Activated naive CD8-positive, alpha-beta T cell treated with anti-CD3 and anti-CD28 coated beads, Interleukin-2, amount 10 ng/mL, durations not matched to agents 7 days and 5 days (primary cell): ENCODE data around the gene DHRS4L2. TPM values are rescaled to one million over a fixed set of nuclear protein-coding genes. Genes with fewer than 3 reads are reported as not detected.
"Not testable (repeated sequence)": the region's sequence is repeated elsewhere in the genome, so short reads cannot be mapped to it uniquely, and the experiment has no call there.

Experiments used
- ATAC-seq: fragments of 150-1000 bp; cut with Tn5 transposase; one replicate; pipeline ENCODE4 v1.10.0; 2021; ENCODE audit warnings: low read depth, moderate library complexity
- POLR2A ChIA-PET: fragments of 350-600 bp; sonication (Branson Sonifier 250); formaldehyde crosslinking; loops from one replicate; lab custom pipeline; 2021; ENCODE audit warnings: antibody characterized with exemption; lab: Charles Lee
- DNase-seq: peaks from one replicate; pipeline ENCODE4 v3.0.0; 2021
- H3K27ac Mint-ChIP-seq: one replicate; pipeline ENCODE4 v1.8.0; 2022; ENCODE audit warnings: mild to moderate bottlenecking, mixed read lengths
- H3K27me3 Mint-ChIP-seq: one replicate; pipeline ENCODE4 v1.8.0; 2022; ENCODE audit warnings: mild to moderate bottlenecking, moderate library complexity, mixed read lengths
- H3K36me3 Mint-ChIP-seq: one replicate; pipeline ENCODE4 v1.8.0; 2021; ENCODE audit warnings: mild to moderate bottlenecking, mixed read lengths
- H3K4me1 Mint-ChIP-seq: one replicate; pipeline ENCODE4 v1.8.0; 2021; ENCODE audit warnings: mixed read lengths
- H3K4me3 Mint-ChIP-seq: one replicate; pipeline ENCODE4 v1.8.0; 2022; ENCODE audit warnings: mild to moderate bottlenecking, moderate library complexity, mixed read lengths
- H3K9me3 Mint-ChIP-seq: one replicate; pipeline ENCODE4 v1.8.0; 2021; ENCODE audit warnings: mixed read lengths
- total RNA-seq, 2 experiments: library from RNA; stranded (reverse); gene quantifications; one replicate each; pipeline ENCODE4 v1.2.3, GENCODE V29; 2021

DHRS4L2 gene
- total RNA-seq, 2 experiments from 2014 or later, result 17.7 to 20.9 TPM

DNA sequence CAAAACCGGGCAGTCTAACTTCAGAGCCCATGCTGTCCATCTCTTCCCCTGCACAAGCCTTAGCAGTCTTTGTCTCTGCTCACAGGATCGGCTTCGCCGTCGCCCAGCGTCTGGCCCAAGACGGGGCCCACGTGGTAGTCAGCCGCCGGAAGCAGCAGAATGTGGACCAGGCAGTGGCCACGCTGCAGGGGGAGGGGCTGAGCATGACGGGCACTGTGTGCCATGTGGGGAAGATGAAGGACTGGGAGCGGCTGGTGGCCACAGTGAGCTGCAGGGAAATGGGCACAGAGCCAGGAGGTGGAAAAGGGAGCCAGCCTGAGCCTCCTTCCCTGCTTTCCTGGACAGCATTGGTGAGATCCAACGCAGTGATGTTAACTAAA is 48.9 kb downstream of the DHRS4L2 start:
- ATAC-seq (no peak), DNase-seq (no peak)
- POLR2A ChIA-PET, result no interaction called here
- Mint-ChIP-seq H3K36me3 (peaks cover 2% of the 10 kb centered on the region), H3K27me3 (peaks cover 20% of the 10 kb centered on the region), H3K4me3 (no peak overlapping the region), H3K4me1 (peaks cover 15% of the 10 kb centered on the region), H3K9me3 (peaks cover 7% of the 10 kb centered on the region), H3K27ac (no peak overlapping the region)

DNA sequence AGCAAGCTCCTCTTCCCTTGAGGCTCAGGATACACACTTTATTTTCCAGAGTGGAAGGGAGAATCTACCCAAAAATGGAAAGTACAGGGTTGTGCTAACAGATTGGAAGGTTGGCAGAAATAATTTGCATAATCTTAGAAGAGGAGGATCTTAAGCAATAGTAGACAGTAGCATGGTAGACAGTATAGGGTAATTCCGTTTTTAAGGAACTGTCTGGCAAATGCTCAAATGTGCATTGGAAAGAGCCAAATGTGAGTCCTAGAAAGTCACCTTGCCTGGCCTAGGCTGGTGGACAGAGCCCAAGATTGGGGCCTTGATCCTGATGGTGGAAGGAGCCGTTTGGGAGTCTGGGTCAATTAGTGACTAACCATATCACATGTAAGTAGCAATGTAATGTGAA is 50.0 kb downstream of the DHRS4L2 start:
- POLR2A ChIA-PET, result no interaction called here
- no peak overlapping the region for H3K4me3 Mint-ChIP-seq
- H3K4me1 Mint-ChIP-seq, result peaks cover 15% of the 10 kb centered on the region
- peaks cover 7% of the 10 kb centered on the region for H3K9me3 Mint-ChIP-seq
- DNase-seq (no peak), ATAC-seq (no peak)
- no peak overlapping the region for H3K27ac Mint-ChIP-seq
- H3K36me3 Mint-ChIP-seq, result peaks cover 2% of the 10 kb centered on the region
- H3K27me3 Mint-ChIP-seq, result peaks cover 25% of the 10 kb centered on the region

DNA sequence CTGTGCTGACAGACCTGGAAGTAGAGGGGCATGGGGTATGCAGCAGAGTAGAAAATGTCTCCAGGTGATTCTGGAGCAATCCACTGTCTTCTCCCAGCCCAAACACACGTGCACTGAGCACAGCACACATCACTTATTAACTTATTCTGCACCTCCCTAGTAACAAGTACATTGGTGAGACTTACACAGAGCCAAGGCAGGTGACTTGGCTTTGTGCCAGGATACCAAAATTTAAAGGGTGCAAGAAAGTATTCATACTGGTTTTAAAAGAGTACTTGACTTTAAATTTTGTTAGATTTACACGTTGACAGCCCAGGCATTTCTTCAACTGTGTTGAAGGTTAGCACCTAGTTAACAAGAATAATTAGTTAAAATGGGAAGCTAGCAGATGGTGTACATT is 52.0 kb downstream of the DHRS4L2 start:
- Mint-ChIP-seq H3K27ac (no peak overlapping the region), H3K4me3 (no peak overlapping the region), H3K27me3 (peaks cover 26% of the 10 kb centered on the region), H3K36me3 (no peaks in the 10 kb centered on the region), H3K4me1 (peaks cover 24% of the 10 kb centered on the region), H3K9me3 (no peaks in the 10 kb centered on the region)
- no peak for DNase-seq
- no peak for ATAC-seq
- POLR2A ChIA-PET, result no interaction called here

DNA sequence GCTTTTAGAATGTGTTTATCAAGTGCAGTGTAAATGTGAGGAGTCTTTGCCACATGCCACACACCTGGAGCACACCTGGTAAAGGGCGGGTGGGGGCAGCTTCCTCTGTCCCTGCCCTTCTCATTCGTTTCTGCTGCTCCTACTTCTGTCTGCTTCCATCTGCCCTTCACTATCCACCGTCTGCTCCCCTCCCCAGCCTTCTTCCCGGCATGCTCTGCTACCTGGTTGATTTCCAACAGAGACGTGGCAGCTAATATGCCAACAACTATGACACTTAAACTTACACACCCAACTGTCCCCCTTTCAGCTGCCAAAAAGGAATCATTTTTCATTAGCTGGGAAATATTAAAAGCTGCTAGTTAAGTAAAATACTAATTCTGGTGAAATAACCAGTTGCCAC is 54.0 kb downstream of the DHRS4L2 start:
- Mint-ChIP-seq H3K4me1 (peaks cover 17% of the 10 kb centered on the region), H3K9me3 (no peaks in the 10 kb centered on the region), H3K27ac (no peak overlapping the region), H3K4me3 (no peak overlapping the region), H3K27me3 (peaks cover 29% of the 10 kb centered on the region), H3K36me3 (no peaks in the 10 kb centered on the region)
- ATAC-seq (no peak), DNase-seq (no peak)
- POLR2A ChIA-PET, result no interaction called here

DNA sequence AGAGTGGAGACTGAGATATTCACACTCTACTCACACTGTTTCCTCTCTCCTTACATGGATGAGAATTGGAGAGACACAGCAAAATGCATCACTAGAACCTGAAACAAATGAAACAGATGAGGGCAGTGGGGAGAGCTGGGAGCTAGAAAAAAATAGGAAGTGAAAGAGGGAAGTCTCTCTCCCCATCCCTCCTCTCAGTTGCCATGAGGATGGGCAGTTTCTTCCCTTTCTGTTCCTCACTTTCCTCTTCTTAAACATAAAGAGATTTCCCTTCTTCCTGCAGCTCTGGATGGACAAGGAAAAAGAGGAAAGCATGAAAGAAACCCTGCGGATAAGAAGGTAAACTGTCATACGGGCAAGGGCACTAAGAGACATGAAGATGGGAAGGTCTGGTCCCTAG is 60.3 kb downstream of the DHRS4L2 start:
- H3K4me1 Mint-ChIP-seq, result peaks cover 22% of the 10 kb centered on the region
- H3K9me3 Mint-ChIP-seq, ATAC-seq, H3K4me3 Mint-ChIP-seq, DNase-seq, POLR2A ChIA-PET, H3K27ac Mint-ChIP-seq, H3K36me3 Mint-ChIP-seq: not testable (repeated sequence)
- H3K27me3 Mint-ChIP-seq, result peaks cover 46% of the 10 kb centered on the region

DNA sequence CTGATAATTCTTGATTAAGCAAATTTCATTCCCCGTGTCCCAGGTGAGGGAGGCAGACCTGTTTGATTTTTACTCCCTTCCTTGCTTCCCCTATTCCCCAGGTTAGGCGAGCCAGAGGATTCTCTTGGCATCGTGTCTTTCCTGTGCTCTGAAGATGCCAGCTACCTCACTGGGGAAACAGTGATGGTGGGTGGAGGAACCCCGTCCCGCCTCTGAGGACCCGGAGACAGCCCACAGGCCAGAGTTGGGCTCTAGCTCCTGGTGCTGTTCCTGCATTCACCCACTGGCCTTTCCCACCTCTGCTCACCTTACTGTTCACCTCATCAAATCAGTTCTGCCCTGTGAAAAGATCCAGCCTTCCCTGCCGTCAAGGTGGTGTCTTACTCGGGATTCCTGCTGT is 62.0 kb downstream of the DHRS4L2 start:
- H3K36me3 Mint-ChIP-seq, POLR2A ChIA-PET, H3K27ac Mint-ChIP-seq, DNase-seq, H3K9me3 Mint-ChIP-seq, ATAC-seq: not testable (repeated sequence)
- peak overlapping the region; percentile 69 for H3K4me3 Mint-ChIP-seq
- H3K27me3 Mint-ChIP-seq, result peaks cover 41% of the 10 kb centered on the region
- H3K4me1 Mint-ChIP-seq, result peaks cover 12% of the 10 kb centered on the region

DNA sequence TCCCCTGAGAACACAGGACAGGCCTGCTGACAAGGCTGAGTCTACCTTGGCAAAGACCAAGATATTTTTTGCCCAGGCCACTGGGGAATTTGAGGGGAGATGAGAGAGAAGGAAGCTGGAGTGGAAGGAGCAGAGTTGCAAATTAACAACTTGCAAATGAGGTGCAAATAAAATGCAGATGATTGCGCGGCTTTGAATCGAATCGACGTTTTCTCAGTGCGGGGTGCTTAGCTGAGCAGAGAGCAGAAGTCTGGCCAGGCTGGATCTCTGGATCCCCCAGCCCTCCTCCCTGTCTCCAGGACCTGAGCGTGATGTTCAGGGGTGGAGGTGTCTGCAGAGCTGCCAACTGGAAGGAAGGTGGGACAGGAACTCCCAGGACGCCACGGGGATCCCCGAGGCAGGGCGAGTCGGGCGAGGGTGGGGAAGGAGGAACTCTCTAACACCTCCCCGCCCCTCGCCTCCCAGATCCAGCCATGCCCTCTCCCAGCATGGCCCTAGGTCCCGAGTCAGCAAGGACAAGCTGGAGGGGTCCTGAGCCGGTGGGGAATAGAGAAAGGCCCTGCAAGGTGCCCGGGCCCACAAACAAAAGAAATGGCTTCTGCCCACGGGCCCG is 62.6 kb downstream of the DHRS4L2 start:
- POLR2A ChIA-PET, result interaction anchor here (0.7 to 1.7 kb wide), 9 partner anchors 15 to 1521 kb away, joined by 3 to 10 read pairs (median 5); partner anchors contain the start of genes CPNE6, DCAF11, IRF9 and NRL
- Mint-ChIP-seq H3K4me1 (peaks cover 11% of the 10 kb centered on the region), H3K36me3 (no peaks in the 10 kb centered on the region), H3K27ac (no peak overlapping the region), H3K9me3 (no peaks in the 10 kb centered on the region), H3K4me3 (peak overlapping the region; percentile 69), H3K27me3 (peaks cover 40% of the 10 kb centered on the region)
- ATAC-seq (no peak), DNase-seq (no peak)

DNA sequence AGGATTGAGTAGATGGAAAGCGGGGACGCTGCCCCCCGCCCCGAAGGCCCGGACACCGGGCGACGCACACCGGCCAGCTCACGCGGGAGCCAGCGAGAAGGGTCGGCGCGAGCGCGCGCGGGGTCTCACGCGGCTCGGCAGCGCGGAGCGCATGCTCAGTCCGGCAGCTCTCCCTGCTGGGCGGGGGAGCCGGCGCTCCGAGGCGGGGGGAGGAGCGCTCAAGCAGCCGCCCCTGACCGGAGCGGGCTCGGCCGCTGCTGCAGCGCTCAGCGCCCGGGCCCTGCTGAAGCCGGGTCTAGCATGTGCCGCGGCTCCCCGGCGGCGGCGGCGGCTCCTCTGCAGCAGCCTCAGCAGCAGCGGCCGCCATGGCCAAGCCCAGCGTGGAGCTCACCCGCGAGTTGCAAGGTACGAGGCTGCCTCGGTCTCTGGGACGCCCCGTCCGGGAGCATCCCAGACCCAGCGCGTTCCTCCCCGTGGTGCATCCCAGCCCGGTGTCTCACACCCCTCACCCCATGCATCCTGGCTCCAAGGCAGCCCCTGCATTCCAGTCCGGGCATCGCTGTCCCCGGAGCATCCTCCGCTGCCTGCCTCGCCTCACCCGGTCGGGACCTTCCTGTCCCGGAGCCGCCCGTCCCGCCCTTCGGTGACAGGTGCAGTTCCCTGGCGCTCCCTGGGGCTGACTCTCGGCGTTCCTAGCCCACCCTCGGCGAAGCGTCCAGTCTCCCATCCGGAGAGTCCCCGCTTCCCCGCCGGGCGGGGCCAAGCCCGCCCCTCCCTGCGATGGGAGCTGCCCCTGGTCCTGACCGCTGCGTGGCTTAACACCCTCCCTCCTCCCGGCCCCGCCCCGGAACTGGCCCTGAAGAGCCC is 63.3 kb downstream of the DHRS4L2 start, which contains the start of gene CARMIL3:
TSS of gene CARMIL3 (plus strand) at position 221 of the 867 bp plus-strand sequence. CDS start at position 366, 145 bp downstream.
- H3K36me3 Mint-ChIP-seq, result no peaks in the 10 kb centered on the region
- DNase-seq (peak; percentile 77), ATAC-seq (peak; percentile 84)
- no peak within 1 kb of the TSS for H3K27ac Mint-ChIP-seq
- POLR2A ChIA-PET, result interaction anchor here (0.6 to 1.7 kb wide), 11 partner anchors 15 to 1522 kb away, joined by 3 to 10 read pairs (median 5); partner anchors contain the start of genes CPNE6, DCAF11, IRF9 and NRL
- H3K4me3 Mint-ChIP-seq, result peak within 1 kb of the TSS; percentile 69
- H3K9me3 Mint-ChIP-seq, result no peaks in the 10 kb centered on the region
- H3K27me3 Mint-ChIP-seq, result peaks cover 40% of the 10 kb centered on the region
- peaks cover 11% of the 10 kb centered on the region for H3K4me1 Mint-ChIP-seq

DNA sequence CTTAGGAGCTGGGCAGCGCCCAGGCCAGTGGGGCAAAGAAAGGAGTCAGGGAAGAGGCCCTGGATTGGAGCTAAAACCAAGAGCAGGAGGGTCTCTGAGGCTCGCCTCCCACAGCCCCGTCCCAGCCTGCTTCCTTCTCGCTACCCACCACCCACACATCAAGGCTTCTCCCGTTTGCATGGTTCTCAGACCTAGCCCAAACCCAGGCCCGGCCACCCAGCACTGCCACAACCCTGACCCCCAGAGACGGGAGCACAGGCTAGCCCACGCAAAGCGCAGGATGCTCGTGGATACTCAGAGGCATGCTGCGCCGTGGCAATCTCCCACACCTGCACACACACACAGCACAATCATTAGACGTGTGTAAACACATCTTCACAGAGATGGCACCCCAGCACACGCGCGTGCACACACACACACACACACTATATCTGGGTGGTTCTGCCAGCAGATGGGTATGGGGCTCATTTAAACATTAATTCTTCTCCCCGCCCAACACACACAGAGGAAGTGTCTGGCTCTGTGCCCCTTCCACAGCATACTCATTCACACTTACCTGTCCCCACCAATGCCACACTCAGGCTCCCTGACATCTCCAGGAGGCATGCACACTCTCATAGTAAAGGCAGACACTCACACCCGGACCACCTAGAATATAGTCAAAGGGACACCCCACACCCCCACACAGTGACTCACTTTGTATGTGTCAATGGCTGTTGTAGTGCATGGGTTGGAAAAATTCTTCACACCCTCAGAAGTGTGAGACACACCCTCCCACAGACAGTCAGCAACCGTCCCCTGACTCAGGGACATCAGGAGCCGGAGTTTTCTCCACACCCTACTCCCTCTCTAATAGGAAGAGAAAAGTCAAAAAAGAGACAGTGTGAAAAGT is 64.2 kb downstream of the DHRS4L2 start:
- POLR2A ChIA-PET, result interaction anchor here (0.6 to 1.7 kb wide), 9 partner anchors 16 to 131 kb away, joined by 3 to 10 read pairs (median 5); partner anchors contain the start of genes CPNE6, DCAF11, IRF9 and NRL
- H3K4me3 Mint-ChIP-seq, result peak overlapping the region; percentile 69
- ATAC-seq (no peak), DNase-seq (peak; percentile 28)
- no peaks in the 10 kb centered on the region for H3K36me3 Mint-ChIP-seq
- H3K27me3 Mint-ChIP-seq, result peaks cover 37% of the 10 kb centered on the region
- no peak overlapping the region for H3K27ac Mint-ChIP-seq
- H3K9me3 Mint-ChIP-seq, result no peaks in the 10 kb centered on the region
- peaks cover 11% of the 10 kb centered on the region for H3K4me1 Mint-ChIP-seq

DNA sequence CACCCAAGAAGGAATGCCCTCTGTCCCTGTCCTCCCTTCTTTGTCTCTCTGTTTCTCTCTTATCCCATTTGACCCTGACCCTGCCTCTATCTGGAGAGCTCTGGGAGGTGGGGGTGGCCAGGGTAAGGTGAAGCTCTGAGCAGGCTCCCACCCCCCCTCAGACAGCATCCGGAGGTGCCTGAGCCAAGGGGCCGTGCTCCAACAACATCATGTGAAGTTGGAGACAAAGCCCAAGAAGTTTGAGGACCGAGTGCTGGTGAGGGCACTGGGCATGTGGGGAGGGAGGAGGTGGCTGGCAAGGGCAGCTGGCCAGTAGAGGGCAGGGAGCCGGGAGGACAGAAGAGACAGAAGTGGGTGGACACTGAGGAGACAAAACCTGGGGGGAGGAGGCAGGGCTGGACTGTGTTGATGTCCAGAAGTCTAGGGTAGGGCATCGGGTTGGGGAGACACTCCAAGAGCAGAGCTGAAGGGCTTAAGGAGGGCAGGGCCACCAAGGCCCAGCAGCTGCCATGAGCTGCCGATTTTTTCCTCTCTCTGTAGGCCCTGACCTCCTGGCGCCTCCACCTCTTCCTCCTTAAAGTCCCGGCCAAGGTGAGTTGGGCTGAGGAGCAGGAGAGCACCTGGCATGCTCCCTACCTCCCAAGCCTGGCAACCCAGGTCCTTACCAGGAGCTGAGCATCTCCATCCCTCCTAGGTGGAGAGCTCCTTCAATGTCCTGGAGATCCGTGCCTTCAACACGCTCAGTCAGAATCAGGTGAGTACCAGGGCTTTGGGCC is 65.0 kb downstream of the DHRS4L2 start:
- no peak for ATAC-seq

DNA sequence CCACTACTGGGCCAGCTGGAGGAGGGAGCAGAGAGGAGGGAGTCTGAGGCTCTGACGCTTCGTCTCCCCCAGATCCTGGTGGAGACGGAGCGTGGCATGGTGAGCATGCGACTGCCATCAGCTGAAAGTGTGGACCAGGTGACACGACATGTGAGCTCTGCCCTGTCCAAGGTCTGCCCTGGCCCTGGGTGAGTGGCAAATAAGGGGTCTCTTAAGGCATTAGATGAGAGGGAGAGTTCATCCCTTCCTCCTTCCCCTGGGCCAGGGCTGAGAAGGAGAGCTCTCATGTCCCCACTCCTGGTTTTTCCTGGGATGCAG is 65.6 kb downstream of the DHRS4L2 start:
- POLR2A ChIA-PET, result interaction anchor here (1.0 to 1.1 kb wide), 2 partner anchors 21 to 56 kb away, joined by 3 to 4 read pairs; no protein-coding TSS in a partner anchor
- Mint-ChIP-seq H3K9me3 (no peaks in the 10 kb centered on the region), H3K36me3 (no peaks in the 10 kb centered on the region), H3K27ac (no peak overlapping the region), H3K27me3 (peaks cover 27% of the 10 kb centered on the region), H3K4me3 (no peak overlapping the region), H3K4me1 (peaks cover 9% of the 10 kb centered on the region)
- DNase-seq, result no peak
- no peak for ATAC-seq

More for the DNA sequence above, 65.0 kb downstream of the DHRS4L2 start:
- Mint-ChIP-seq H3K27me3 (peaks cover 33% of the 10 kb centered on the region), H3K4me1 (peaks cover 11% of the 10 kb centered on the region), H3K4me3 (peak overlapping the region; percentile 28), H3K27ac (no peak overlapping the region), H3K9me3 (no peaks in the 10 kb centered on the region), H3K36me3 (no peaks in the 10 kb centered on the region)
- peak; percentile 26 for DNase-seq
- POLR2A ChIA-PET, result interaction anchor here (1.0 to 1.1 kb wide), 2 partner anchors 22 to 56 kb away, joined by 3 to 4 read pairs; no protein-coding TSS in a partner anchor

DNA sequence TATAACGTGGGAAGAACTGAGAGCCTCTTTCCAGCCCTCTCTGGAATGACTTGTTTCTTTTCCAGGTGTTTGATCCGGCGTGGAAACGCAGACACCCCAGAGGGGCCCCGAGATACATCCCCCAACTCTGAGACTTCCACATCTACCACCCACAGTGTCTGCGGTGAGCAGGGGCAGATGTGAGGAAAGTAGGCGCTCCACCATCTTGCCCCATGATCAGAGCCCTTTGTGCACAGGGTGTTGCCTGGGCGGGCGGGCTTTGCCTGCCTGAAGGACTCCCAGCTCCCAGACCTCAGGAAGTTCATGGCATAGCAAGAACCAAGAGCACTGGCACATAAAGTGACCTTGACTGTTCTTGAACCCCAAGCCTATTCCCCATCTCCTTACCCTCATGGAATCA is 65.9 kb downstream of the DHRS4L2 start:
- POLR2A ChIA-PET, result interaction anchor here (1.1 kb wide), 1 partner anchor 21 kb away, joined by 3 read pairs; no protein-coding TSS in a partner anchor
- no peak overlapping the region for H3K4me3 Mint-ChIP-seq

More for the DNA sequence above, 65.9 kb downstream of the DHRS4L2 start:
- Mint-ChIP-seq H3K27ac (no peak overlapping the region), H3K27me3 (peaks cover 24% of the 10 kb centered on the region), H3K9me3 (no peaks in the 10 kb centered on the region), H3K36me3 (no peaks in the 10 kb centered on the region), H3K4me1 (peaks cover 9% of the 10 kb centered on the region)
- DNase-seq, result peak; percentile 24
- ATAC-seq, result no peak
